GOT3 (cell line): ENCODE data around the gene HECTD1.
"Not testable (repeated sequence)": the region's sequence is repeated elsewhere in the genome, so short reads cannot be mapped to it uniquely, and the experiment has no call there.

Source experiments
- DNase-seq: peaks from one replicate; lab custom pipeline; 2025; ENCODE audit warnings: mixed read lengths; lab: John Stamatoyannopoulos, UW

Gene HECTD1

DNA sequence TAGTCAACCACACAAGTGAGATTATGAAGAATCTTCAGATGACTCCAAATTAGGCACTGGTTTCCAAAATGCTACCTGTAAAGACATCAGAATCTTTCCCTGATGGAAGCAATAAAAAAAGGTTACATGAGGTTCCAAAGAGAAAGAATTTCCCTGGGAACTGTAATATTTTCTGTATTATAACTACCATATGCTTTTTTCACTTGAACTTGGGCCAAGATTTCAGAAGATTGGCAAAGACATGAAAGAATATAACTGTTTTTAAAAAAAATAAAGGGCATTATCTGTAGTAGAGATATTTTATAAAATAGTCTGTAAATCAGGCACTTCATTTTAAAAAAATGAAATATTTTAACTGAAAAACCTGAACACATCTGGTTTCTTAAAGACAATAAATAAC is 12.9 kb downstream of the HECTD1 start:
- DNase-seq: no peak

DNA sequence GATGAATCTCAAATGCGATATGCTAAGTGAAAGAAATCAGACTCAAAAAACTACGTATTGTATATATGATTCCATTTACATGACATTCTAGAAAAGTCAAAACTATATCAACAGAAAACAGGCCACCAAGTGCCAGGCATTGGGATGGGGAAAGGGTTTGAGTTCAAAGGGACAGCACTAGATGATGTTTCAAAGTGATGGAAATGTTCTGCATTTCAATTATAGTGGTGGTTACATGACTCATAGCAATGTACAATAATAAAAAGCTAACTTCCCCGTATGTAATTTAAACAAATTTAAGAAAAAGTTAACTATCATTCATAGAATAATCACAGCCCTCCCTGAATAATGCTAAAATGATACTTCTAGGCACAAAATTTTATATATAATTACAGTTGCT is 13.5 kb downstream of the HECTD1 start:
- DNase-seq: no peak

DNA sequence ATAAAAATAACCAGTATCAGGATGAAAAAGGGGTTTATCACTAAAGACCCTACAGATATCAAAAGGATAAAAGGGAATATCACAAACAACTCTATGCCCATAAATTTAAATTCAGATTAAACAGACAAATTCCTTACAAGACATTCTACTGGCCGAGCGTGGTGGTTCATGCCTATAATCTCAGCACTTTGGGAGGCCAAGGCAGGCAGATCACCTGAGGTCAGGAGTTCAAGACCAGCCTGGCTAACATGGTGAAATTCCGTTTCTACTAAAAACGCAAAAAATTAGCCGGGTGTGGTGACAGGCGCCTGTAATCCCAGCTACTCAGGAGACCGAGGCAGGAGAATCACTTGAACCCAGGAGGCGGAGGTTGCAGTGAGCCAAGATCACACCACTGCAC is 15.0 kb downstream of the HECTD1 start:
- DNase-seq: not testable (repeated sequence)

DNA sequence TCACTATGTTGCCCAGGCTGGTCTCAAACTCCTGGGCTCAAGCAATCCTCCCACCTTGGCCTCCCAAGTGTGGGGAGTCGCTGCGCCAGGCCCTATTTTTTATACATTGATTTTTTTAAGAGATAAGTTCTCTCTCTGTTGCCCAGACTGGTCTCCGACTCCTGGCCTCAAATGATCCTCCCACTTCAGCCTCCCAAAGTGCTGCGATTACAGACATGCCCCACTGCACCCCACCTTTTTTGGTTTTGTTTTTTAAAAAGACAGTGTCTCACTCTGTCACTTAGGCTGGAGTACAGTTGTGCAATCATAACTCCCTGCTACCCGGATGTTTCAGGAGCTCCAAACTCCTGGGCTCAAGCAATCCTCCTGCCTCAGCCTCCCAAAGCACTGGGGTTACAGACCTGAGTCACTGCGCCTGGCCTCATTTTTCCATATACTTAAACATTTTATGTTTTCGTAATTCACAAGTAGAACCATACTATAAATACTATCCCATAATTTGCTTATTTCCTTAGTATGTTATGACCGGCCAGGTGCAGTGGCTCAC is 16.8 kb downstream of the HECTD1 start:
- DNase-seq: no peak

GRCh38 chr14:31190219-31190603 is 17.4 kb downstream of the HECTD1 start:
- no peak for DNase-seq

DNA sequence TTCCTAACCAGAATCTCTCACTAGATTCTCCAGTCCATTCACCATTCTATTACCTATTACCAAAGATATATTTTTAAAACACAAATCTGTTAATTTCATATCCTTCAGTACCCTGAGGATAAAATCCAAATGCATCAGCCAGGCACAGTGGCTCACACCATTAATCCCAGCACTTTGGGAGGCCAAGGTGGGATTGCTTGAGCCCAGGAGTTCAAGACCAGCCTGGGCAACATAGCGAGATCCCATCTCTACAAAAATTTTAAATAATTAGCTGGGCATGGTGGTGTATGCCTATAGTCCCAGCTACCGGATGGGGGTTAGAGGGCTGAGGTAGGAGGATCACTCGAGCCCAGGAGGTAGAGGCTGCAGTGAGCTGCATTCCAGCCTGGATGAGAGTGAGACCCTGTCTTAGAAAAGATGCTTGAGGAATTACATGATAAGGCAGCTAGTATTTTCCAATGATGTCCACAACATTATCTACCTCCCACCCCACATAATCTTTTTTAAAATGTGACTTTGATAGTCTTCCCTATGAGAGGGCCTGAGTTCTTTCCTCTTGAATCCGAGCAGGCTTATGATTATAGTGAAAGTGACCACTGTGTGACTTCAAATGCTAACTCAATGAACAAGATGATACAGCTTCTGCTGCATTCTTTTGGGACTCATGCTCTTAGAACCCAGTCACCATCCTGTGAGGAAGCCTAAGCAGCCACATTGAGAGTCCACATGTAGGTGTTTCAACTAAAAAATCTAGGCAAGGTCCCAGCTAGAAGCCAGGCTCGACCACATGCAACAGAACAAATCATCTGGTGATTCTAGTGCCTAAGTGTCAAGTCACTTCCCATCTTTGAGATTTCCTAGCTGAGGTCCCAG is 18.0 kb downstream of the HECTD1 start:
- DNase-seq: no peak

DNA sequence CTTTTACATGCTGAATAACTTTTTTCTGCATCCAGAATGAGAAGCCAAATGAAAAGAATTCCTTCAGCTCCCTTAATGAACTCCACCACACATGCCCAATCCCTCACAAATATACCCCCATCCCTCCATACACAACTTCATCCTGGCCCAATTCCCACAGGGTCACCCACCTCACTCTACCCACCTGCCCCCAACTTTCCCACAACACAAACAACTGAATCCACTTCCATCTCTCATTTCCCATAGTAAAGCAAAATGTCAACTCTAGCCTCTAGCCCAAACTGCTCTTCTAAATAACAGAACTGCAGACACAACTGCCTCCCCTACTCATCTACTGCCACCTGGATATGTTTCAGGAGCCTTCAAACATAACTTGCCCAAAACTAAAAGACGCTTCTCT is 18.8 kb downstream of the HECTD1 start:
- no peak for DNase-seq

DNA sequence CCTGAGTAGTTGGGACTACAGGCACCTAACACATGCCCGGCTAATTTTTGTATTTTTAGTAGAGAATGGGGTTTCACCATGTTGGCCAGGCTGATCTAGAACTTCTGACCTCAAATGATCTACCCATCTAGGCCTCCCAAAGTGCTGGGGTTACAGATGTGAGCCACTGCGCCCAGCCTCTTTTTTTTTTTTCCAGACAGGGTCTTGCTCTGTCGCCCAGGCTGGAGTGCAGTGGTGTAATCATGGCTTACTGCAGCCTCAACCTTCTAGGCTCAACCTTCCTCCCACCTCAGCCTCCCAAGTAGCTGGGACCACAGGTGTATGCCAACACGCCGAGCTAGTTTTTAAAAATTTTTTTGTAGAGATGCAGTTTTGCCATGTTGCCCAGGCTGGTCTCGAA is 25.6 kb downstream of the HECTD1 start:
- DNase-seq: not testable (repeated sequence)

GRCh38 chr14:31181271-31181670 is 26.3 kb downstream of the HECTD1 start:
- no peak for DNase-seq

DNA sequence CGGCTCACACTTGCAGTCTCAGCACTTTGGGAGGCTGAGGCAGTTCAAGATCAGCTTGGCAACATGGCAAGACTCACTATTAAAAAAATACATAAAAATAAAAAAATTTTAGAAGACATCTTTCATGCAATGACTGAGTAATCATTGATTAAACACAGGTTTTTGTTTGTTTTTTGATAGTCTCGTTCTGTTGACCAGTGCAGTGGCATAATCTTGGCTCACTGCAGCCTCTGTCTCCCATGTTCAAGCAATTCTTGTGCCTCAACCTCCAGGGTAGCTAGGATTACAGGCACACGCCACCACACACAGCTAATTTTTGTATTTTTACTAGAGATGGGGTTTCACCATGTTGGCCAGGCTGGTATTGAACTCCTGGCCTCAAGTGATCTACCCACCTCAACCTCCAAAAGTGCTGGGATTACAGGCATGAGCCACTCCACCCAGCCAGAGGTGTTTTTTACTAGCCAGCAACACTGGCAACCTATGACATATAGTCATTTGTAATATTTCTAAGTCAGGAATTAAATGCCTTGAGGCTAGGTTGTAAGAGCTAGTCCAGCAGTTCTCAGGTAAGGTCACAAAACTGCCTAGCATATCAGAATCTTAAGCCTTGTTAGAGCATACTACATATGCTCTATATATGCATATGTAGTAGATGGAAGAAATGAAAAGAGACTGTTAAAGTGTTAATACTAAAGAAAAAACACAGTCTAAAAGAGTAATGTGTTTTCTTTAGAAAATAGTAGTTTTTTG is 27.1 kb downstream of the HECTD1 start:
- DNase-seq: no peak

GRCh38 chr14:31174433-31174832 is 33.2 kb downstream of the HECTD1 start:
- no peak for DNase-seq

GRCh38 chr14:31173120-31173837 is 34.3 kb downstream of the HECTD1 start:
- DNase-seq: no peak

GRCh38 chr14:31172084-31172483 is 35.5 kb downstream of the HECTD1 start:
- no peak for DNase-seq

DNA sequence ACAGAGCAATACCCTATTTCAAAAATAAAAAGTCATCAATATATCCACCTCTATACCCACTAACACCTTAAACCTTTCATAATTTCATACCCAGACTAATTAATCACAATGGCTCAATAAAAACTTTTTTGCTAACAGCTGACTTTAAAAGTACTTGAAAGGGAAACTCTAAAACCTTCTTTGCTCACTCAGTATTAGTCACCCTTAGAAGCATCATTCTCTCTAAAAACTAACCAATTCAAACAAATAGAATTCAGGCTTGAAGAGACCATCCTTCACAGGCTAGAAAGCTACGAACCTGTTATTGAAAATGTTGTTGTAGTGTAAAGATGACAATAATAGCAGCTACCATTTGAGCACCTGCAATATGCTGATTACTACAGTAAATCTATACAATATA is 37.2 kb downstream of the HECTD1 start:
- DNase-seq: no peak

DNA sequence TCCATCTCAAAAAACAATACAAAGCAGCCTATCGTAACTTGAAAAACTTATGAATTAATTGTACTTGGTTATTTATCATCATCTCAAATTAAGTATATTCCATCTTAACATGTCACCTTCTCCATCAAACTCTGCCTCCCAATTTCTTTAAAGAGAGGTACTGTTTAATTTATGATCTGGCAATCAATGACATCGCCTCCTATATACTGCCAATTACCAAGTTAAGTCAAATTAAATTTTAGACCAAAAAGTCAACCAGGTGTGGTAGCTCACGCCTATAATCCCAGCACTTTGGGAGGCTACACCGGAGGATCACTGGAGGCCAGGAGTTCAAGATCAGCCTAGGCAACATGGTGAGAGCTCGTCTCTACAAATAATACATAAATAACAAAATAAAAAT is 37.7 kb downstream of the HECTD1 start:
- DNase-seq: no peak

GRCh38 chr14:31167032-31167431 is 40.6 kb downstream of the HECTD1 start:
- DNase-seq: no peak

DNA sequence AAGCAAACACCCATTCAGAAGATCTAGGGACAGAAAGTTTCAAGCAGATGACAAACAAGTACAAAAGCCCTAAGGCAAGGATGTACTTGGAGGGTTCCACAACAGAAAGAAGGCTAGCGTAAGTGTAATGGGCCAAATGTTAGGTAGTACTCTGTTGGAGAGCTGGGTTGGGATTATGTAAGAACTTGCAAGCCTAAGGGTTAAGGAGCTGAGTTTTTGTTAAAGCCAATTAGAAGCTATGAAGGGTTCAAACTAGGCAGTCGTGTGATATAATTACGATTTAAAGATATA is 41.4 kb downstream of the HECTD1 start:
- no peak for DNase-seq

DNA sequence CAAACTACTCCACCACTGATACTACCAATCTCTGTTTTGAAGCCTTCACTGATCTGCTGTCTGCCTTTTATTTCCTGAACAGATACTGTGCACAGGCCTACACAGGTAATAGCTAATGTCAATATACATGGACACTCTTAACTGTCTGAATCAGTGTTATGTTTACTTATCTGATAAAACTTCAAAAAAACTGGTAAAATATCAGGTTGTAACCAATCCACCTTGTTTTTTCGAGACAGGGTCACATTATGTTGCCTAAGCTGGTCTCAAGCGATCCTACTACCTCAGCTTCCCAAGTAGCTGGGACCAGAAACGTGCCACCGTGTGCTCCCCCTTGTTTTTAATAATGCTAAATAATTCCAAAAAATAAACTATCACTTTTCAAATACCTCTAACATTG is 43.5 kb downstream of the HECTD1 start:
- DNase-seq: no peak

- DNase-seq: no peak
Observed at GRCh38 chr14:31162910-31163649, 44.5 kb downstream of the HECTD1 start.

DNA sequence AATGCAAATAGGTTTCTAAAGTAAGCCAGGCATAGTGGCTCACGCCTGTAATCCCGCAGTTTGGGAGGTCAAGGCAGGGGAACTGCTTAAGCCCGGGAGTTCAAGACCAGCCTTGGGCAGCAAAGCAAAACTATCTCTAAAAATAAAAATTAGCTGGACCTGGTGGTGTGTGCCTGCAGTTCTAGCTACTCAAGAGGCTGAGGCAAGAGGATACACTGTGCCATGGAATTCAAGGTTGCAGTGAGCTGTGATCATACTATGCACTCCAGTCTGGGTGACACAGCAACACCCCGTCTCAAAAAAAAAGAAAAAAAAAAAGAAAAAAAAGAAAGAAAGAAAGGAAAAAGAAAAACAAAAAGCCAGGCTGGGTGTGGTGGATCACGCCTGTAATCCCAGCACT is 46.3 kb downstream of the HECTD1 start:
- no peak for DNase-seq

DNA sequence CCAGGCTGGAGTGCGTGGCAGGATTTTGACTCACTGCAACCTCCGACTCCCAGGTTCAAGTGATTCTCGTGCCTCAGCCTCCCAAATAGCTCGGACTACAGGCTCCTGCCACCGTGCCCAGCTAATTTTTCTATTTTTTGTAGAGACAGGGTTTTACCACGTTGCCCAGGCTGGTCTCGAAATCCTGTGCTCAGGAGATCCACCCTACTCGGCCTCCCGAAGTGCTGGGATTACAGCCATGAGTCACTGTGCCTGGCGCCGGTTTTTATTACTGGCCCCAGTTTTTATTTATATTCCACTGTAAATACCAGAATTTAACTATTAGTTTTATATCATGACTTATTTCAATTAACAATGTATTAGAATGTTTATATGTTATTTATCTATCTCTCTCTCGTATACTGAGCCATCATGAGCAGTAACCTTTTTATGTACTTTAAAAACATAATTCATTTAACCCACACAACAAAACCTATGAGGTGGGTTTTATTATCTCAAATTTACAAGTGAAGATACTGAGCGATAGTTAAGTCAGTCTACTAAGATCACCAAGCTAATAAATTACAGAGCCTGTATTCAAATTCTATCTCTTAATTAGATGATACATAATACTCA is 47.8 kb downstream of the HECTD1 start:
- no peak for DNase-seq

DNA sequence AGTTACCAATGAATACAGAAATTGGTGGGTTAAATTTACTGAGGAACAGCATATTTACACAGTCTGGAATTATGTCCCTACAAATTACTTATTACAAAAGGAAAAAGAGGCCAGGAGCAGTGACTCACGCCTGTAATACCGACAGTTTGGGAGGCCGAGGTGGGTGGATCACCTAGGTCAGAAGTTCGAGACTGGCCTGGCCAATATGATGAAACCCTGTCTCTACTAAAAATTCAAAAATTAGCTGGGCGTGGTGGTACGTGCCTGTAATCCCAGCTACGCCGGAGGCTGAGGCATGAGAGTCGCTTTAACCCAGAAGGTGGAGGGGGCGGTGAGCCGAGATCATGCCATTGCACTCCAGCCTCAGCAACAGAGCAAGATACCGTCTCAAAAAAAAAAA is 52.6 kb downstream of the HECTD1 start:
- no peak for DNase-seq
